HG03060 (cell line): Measurements from ENCODE around the gene PTPRD.

Experiments
- ATAC-seq: cut with Tn5 transposase; IDR thresholded peaks from one replicate; pipeline ENCODE4 v1.9.1; 2021; ENCODE audit warnings: low read depth, moderate number of reproducible peaks; ENCODE audit not compliant: unreplicated experiment

PTPRD gene

DNA sequence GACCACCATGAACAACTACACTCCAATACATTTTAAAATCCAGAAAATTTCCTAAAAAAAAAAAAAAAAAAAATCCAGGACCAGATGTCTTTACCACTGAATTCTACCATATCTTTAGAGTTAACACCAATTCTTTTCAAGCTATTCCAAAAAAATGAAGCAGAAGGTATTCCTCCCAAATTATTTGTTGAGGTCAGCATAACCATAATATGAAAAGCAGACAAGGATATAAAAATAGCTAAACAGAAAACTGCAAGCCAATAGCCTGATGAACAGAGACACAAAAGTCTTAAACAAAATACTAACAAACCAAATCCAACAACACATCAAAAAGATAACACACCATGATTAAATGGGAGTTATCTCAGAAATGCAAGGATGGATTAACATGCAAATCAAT is 695.4 kb downstream of the PTPRD start:
- no peak for ATAC-seq

DNA sequence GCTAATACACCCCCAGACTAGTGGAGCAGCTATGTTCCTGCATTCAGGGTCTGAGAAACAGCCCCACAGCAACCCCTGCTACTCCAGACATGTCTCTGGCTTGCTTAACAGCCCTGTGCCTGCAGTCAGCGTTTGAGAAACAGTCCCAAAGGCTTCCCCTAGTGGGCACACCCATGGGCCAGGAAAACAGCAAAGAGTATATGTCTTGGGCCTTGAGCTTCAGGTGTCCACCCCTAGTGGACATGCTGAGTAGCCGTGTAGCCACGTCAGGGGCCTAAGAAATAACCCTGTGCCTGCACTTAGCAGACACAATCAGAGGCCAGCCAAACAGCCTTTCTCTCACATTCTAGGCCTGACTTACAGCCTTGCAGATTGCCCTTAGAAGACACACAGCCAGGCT is 698.6 kb downstream of the PTPRD start:
- no peak for ATAC-seq

GRCh38 chr9:9913276-9913832 is 699.4 kb downstream of the PTPRD start:
- no peak for ATAC-seq

- no peak for ATAC-seq
Observed at GRCh38 chr9:9912459-9912858, 700.3 kb downstream of the PTPRD start.

DNA sequence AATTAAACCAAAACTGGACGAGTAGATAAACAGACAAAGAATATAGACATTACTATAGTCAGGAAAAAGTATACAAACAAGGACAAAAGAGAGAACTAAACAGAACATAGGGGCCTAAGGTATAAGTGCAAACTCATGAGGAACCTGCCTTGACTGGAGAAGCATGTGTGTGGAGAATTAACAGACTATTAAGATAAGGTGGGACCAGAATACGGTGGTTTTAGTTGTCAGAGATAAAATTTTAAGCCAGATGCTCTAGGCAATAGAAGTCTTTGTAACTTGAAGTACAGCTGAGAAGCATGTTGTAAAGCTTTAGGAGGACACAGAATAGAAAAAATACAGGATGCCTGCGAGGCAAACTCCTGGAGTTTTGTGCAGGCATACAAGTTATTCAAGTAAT is 707.1 kb downstream of the PTPRD start:
- ATAC-seq = no peak

DNA sequence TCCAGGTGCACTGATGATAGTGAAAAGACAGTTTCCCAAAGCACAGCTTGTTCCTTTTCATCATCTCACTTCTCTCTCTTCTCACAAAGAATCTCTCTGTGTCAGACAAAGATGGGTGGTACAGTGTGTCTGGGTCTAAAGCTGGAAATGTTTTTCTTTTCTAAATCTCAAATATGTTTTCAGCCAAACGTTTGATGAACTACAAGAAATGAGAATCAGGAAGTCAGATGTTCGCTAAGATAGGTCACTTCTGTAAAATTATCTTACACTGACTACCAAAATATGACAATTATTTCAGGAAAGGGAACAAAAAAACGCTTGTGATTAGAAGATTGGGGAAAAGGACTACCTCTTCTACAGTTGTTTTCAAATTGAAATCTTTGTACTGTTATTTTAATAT is 708.8 kb downstream of the PTPRD start:
- no peak for ATAC-seq

DNA sequence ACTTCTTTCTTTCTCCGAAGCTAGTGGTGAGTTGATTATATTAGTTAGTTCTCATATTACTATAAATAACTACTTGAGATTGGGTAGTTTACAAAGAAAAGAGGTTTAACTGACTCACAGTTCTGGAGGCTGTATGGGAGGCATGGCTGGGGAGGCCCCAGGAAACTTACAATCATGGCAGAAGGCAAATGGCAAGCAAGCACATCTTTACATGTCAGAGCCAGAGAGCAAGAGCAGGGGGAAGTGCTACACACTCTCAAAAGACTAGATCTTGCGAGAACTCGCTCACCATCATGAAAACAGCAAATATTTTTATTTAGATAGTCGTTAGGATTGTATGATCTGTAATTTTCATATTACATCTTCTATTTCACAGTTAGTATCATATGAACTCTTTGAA is 711.2 kb downstream of the PTPRD start:
- ATAC-seq = no peak

DNA sequence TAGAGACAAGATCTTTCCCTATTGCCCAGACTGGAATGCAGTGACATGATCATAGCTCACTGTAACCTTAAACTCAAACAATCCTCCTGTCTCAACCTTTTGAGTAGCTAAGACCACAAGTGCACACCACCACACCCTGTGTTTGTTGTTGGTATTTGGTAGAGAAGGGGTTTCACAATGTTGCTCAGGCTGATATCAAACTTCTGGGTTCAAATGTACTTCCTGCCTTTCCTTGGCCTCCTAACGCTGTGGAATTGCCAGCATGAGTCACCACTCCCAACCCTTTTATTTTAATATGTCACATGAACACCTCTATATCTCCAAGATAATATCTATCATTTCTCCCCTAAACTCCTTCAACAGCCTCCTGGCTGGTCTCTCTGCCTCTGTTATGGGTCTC is 719.0 kb downstream of the PTPRD start:
- no peak for ATAC-seq

GRCh38 chr9:9892217-9892616 is 720.6 kb downstream of the PTPRD start:
- no peak for ATAC-seq

GRCh38 chr9:9881692-9882091 is 731.1 kb downstream of the PTPRD start:
- no peak for ATAC-seq

- no peak for ATAC-seq
Observed at GRCh38 chr9:9874270-9874669, 738.5 kb downstream of the PTPRD start.

DNA sequence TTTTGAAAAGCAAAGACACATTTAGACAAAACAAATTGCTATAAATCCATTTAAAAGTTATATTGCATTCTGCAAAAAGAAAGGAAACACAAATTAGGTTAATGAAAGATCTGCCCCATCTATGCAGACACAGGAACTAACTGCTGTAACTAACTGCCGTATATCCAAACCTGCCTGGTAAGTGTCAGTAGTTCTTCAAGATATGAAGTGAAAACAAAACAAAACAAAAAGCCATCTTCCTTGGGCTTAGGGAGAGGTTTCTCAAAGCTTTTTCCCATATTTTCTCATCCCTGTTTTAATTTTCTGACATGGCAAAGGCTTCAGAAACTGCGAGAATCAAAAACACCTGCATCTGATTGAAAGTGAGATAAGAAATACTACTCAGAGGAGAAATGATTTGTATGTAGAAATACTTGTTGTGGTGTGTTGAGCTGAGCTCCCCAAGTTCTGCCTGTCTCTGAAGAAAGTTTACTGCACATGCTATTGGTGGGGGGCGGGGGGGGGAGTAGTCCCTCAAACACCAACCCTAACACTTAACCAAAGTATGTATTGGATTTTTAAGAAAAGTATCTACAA is 750.5 kb downstream of the PTPRD start:
- ATAC-seq = no peak

- ATAC-seq = no peak
Observed at GRCh38 chr9:9855177-9856078, 757.4 kb downstream of the PTPRD start.

DNA sequence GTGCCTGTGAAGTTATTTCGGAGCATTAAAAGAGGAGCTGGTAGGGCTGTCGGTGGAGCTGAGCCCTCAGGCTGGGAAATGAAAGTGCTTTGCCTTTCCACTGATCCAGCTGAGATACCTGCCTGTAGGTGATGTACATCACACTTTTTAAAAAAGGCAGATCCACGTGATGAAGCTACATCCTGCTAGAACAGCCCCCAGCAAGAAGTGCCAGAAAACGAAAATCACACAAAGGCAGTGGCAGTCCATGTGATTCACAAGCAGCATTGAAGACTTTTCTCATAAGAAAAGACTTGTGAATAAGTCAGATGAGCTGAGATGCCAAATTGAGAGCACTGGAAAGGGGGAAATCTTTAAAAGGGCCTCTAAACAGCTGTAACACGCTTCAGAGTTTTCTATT is 765.1 kb downstream of the PTPRD start:
- no peak for ATAC-seq

DNA sequence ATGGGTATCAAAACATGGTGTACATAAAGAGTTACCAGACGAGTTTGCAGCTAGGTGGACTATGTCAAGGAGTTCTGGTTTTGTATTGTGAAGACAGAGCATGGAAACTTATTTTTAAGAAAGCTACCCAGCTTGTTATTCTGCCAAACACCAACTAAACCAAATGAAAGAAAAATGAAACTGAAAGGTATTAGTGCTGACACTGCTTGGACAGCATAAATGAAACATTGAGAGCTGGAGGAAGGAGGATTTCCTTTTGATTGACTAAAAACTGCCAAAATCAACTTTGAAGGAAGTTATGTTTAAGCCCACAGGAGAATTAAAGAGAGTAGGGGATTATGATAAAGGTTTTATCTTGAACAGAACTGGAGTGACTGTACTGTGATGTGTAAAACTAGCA is 766.2 kb downstream of the PTPRD start:
- peak; percentile 72 for ATAC-seq

- ATAC-seq = no peak
Observed at GRCh38 chr9:9820436-9820835, 792.4 kb downstream of the PTPRD start.

GRCh38 chr9:9819886-9820285 is 792.9 kb downstream of the PTPRD start:
- no peak for ATAC-seq

GRCh38 chr9:9817176-9817575 is 795.6 kb downstream of the PTPRD start:
- ATAC-seq = no peak

GRCh38 chr9:9804109-9804508 is 808.7 kb downstream of the PTPRD start:
- no peak for ATAC-seq

DNA sequence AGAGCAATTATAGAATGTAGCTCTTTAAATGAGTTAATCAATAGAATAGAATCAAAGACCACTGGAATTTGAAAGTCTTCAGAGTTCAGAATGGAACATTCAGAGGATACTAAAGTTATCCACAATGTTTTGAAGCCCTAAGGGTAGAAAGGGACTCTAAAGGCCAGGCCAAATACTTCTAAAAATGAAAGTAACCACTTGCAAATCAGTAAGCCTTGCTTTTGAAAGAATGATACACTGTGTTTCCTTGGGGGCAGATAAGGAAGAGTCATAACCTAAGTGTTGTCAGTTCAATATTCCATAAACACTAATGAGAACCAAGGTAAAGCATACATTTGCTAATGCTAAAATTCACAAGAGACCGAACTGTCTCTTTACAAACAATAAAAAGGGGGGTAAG is 813.5 kb downstream of the PTPRD start:
- no peak for ATAC-seq

- ATAC-seq = peak; percentile 45
Observed at GRCh38 chr9:9792144-9792857, 820.5 kb downstream of the PTPRD start.
